Mesodermal cell (in vitro differentiated cells): ENCODE results near the gene ADPRS.

Experiments used
- H3K27ac ChIP-seq: 2 replicates; pipeline ENCODE4 v1.7.0; 2013; ENCODE audit warnings: mild to moderate bottlenecking, low read depth, low read length, moderate library complexity; ENCODE audit not compliant: severe bottlenecking
- H3K36me3 ChIP-seq: 2 replicates; pipeline ENCODE4 v1.7.1; 2013; ENCODE audit warnings: mild to moderate bottlenecking, low read length, moderate library complexity; ENCODE audit not compliant: control insufficient read depth, insufficient read depth
- H3K4me1 ChIP-seq: one replicate; pipeline ENCODE4 v1.7.1; 2013; ENCODE audit warnings: mild to moderate bottlenecking, low read length; ENCODE audit not compliant: insufficient read depth, control insufficient read depth, poor library complexity, severe bottlenecking
- H3K4me3 ChIP-seq: 2 replicates; pipeline ENCODE4 v1.7.0; 2013; ENCODE audit warnings: low read length, control low read depth, mild to moderate bottlenecking; ENCODE audit not compliant: insufficient read depth, poor library complexity, severe bottlenecking; ENCODE audit errors: extremely low read depth
- H3K9me3 ChIP-seq: 2 replicates; pipeline ENCODE4 v1.7.1; 2013; ENCODE audit warnings: mild to moderate bottlenecking, low read length, moderate library complexity; ENCODE audit not compliant: control insufficient read depth
- WGBS, 2 experiments: methylation state at CpG; one replicate each; pipeline ENCODE4 v1.1.5; 2013; ENCODE audit warnings: missing lambda C conversion rate in 2 of 2; ENCODE audit not compliant: insufficient coverage in 2 of 2; 5-methylcytosine and 5-hydroxymethylcytosine counted together

The ADPRS gene

DNA sequence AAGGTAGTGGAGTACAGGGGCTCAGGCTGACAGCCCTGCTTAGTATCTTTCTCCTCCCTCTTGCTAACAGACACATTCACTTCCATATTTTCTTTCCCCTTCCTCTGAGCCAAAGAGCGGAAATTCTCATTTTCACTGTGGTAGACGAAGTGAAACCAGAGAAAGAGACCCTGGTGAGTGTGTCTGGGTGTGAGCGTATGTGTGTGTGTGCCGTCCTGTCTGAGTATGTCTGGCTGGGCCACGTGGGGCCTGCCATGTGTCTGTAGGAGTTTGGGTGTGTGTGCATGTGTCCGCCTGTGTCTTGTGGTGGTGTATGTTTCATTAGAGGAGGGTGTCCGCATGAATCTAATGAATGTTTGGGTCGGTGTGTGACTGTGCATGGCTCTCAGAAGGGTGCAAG, 34.7 kb downstream of the ADPRS start:
- no peak overlapping the region for H3K27ac ChIP-seq
- WGBS, 2 experiments: 81 to 100% methylated on average over 3 to 6 of the region's 8 CpGs
- H3K4me3 ChIP-seq: no peak overlapping the region
- H3K4me1 ChIP-seq: no peaks in the 10 kb centered on the region
- H3K9me3 ChIP-seq: no peaks in the 10 kb centered on the region
- no peaks in the 10 kb centered on the region for H3K36me3 ChIP-seq

DNA sequence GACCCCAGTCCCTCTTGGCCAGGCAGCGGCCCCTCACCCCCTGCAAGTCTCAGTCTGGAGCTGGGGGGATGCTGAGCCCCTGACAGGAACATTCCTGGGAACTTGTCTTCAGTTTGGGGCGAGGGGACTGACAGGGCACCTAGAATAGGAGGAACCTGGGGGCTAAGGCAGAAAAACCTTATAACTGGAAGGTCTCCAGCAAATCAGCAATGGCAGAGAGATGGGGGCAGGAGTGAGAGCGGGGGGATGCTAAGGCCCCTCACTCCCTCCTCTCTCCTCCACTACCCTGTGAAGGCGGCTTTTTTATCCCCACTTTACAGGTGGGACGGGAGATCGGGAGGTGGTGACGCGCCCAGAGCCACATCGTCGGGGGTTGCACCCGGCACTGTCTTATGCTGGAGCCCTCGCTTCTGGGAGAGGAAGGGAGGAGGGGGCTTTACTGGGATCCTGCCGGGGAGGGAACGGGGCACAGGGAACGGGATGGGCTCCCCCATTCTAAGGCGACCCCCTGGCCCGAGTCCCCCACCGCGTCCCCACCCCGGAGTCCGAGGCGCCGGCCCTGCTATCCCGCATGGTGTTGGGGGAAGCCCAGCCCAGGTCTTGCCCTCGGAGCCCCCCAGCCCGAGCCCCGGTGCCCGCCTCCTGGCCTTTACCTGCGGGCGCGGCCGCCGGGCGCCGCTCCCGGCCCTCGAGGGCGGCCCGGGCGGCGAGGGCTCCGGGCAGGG, 35.9 kb downstream of the ADPRS start:
- Histone ChIP-seq H3K36me3 (no peaks in the 10 kb centered on the region), H3K9me3 (no peaks in the 10 kb centered on the region), H3K4me1 (no peaks in the 10 kb centered on the region), H3K4me3 (no peak overlapping the region), H3K27ac (no peak overlapping the region)
- WGBS, 2 experiments: 16 to 21% methylated on average over 28 to 30 of the region's 42 CpGs

DNA sequence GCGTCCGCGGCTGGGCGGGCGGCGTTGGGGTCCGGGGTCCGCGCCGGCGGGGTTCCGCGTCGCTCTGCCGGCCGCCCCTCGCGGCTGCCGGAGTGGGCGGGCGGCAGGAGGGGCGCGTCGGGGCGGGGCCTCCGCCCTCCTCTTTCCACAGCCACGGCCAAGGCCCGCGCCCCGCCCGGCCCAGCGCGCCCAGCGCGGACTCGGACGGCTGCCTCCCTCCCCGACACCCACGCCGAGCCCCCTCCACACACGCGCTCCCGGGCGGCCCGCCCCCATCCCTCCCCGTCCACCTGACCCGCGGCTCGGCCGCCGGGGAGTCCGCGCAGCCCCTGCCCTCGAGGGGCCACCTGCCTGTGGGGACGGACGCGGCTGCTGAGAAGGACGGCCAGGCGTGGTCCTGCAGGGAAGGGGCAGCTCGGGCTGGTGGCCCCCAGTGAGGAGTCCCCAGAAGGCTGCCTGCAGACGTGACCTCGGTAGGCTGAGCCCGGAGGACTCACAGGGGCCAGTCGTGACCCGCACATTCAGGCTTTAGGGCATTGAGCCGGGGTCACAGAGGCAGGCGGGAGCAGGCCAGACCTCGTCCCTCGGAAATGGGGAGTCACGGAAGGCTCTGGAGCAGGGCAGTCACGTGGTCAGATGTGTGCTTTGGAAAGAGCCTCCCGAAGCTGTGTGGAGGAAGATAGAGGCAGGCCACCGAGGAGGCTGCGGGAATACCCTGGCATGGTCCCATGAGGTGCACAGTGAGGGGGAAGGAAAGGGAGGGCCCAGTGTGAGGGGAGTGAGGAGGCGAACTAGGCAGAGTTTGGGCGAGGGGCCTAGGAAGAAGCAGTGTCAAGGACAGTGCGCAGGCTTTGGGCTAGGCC, 36.7 kb downstream of the ADPRS start, which contains the start of gene COL8A2:
COL8A2 (minus strand) TSS at position 94 of the 863 bp plus-strand sequence. CDS start 24,980 bp downstream, outside the sequence.
- H3K27ac ChIP-seq: no peak within 1 kb of the TSS

DNA sequence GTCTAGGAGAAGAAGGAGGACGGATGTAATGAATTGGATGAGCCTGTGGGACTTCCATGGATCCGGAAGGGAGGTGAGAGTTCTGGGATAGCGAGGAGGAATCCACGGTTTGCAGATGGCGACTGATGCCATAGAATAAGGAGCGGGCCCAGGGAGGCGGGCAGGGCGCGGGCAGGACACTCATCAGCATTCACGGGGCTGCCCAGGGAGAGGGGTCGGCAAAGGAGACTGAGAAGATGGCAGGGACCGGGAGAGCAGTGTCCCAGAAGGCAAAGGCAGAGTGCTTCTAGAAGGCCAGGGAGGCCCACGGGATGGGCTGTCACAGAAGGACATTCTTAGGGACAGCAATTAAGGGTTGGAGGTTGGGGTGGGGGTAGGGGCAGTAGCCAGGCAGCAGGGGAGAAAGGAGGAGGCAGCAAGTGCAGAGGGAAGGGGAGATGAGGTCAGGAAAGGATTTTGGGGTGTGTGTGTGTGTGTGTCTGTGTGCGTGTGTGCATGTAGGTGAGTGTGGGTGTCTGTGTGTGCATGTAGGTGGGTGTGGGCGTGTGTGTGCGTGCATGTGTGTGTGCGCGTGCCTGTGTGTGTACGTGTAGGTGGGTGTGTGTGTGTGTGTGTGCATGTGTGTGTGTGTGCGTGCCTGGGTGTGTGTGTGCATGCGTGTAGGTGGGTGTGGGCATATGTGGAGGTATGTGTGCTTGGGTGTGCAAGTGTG, 37.5 kb downstream of the ADPRS start:
- Histone ChIP-seq H3K4me3 (no peak overlapping the region), H3K27ac (no peak overlapping the region), H3K36me3 (no peaks in the 10 kb centered on the region), H3K9me3 (no peaks in the 10 kb centered on the region), H3K4me1 (no peaks in the 10 kb centered on the region)
- WGBS, 2 experiments: 75 to 80% methylated on average over 18 to 21 of the region's 21 CpGs

More for the DNA sequence above, 36.7 kb downstream of the ADPRS start, which contains the start of gene COL8A2:
- H3K9me3 ChIP-seq: no peaks in the 10 kb centered on the region
- peak within 1 kb of the TSS; percentile 16 for H3K4me3 ChIP-seq
- H3K36me3 ChIP-seq: no peaks in the 10 kb centered on the region
- WGBS, 2 experiments: 28 to 49% methylated on average over 31 to 54 of the region's 77 CpGs
- H3K4me1 ChIP-seq: no peaks in the 10 kb centered on the region

DNA sequence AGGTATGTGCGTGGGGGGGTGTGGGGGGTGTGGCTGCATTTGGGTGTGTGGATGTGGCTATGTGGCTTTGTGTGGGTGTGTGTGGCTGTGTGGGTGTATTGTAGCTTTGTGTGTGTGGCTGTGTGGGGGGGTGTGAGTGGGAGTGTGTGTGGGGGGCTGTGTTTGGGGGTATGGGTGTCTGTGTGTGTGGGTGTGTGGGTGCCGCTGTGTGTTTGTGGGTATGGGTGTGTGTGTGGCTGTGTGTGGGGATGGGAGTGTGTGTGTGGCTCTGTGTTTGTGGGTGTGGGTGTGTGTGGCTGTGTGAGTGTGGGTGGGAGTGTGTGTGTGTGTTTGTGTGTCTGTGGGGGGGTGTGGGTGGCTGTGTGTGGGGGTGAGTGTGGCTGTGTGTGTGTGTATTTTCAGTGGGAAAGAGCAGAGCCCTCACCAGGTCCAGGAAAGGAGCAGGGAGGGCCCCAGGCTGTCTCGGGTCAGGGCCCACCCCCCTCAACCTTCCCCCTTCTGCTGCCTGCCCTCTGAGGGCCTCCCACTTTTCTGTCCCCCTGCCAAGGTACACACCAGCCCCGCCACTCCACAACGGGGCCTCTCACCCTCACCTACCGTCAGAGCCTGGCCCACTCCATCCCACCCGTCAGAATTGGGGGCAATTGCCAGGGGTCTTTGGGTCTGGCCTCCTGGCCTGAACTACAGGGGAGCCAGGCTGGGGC, 38.3 kb downstream of the ADPRS start:
- 93 to 100% methylated on average over 2 to 4 of the region's 7 CpGs for WGBS, 2 experiments

GRCh38 chr1:36128126-36128904, 39.6 kb downstream of the ADPRS start:
- H3K9me3 ChIP-seq: no peaks in the 10 kb centered on the region
- WGBS, 2 experiments: 87 to 93% methylated on average over 10 of the region's 11 CpGs
- H3K4me3 ChIP-seq: no peak overlapping the region
- no peaks in the 10 kb centered on the region for H3K4me1 ChIP-seq
- no peaks in the 10 kb centered on the region for H3K36me3 ChIP-seq
- no peak overlapping the region for H3K27ac ChIP-seq

More for the DNA sequence above, 38.3 kb downstream of the ADPRS start:
- Histone ChIP-seq H3K4me1 (no peaks in the 10 kb centered on the region), H3K36me3 (no peaks in the 10 kb centered on the region), H3K4me3 (no peak overlapping the region), H3K27ac (no peak overlapping the region), H3K9me3 (no peaks in the 10 kb centered on the region)

GRCh38 chr1:36128905-36129206, 40.2 kb downstream of the ADPRS start:
- 91 to 93% methylated on average over 3 of the region's 3 CpGs for WGBS, 2 experiments
- Histone ChIP-seq H3K36me3 (no peaks in the 10 kb centered on the region), H3K27ac (no peak overlapping the region), H3K9me3 (no peaks in the 10 kb centered on the region), H3K4me3 (no peak overlapping the region), H3K4me1 (peaks cover 5% of the 10 kb centered on the region)

DNA sequence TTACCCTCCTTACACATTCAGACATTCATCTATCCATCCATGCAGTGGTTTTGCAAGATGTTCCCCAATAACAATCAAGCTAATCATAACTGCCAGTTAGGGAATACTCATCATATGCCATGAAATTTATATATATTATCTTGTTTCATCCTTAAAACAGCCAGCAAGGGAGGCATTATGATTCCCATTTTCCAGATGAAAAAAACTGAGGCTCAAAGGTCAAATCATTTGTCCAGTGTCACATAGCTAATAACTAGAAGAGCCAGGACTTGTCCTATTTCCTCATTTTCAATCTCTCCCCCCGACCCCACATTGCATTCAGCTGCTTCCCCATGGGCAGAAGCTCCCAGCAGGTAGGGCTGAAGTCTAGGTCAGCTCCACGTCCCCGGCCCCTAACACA, 43.3 kb downstream of the ADPRS start:
- Histone ChIP-seq H3K36me3 (peaks cover 12% of the 10 kb centered on the region), H3K9me3 (no peaks in the 10 kb centered on the region), H3K27ac (no peak overlapping the region), H3K4me3 (no peak overlapping the region), H3K4me1 (peaks cover 30% of the 10 kb centered on the region)
- 89 to 93% methylated on average over 3 of the region's 3 CpGs for WGBS, 2 experiments

DNA sequence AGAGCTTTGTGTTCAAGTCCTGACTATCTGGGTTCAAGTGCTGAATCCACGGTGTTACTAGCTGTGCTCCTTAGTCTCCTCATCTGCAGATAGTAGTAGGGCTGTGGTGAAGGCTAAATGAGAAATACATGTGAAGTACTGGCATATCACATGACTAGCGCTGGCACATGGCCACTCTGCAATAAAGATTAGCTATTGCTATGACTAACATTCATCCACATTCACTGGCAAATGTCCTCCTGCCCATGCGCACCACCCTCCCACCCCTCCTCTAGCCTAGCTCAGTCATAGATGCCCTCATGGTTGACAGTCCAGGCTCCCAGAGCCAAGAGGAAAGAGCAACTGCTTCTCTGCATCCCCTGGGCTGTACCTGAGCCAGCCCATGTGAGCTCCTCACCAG, 44.8 kb downstream of the ADPRS start:
- no peak overlapping the region for H3K27ac ChIP-seq
- H3K9me3 ChIP-seq: no peaks in the 10 kb centered on the region
- H3K4me1 ChIP-seq: peaks cover 30% of the 10 kb centered on the region
- 80 to 84% methylated on average over 1 to 3 of the region's 3 CpGs for WGBS, 2 experiments
- H3K4me3 ChIP-seq: no peak overlapping the region
- H3K36me3 ChIP-seq: peaks cover 25% of the 10 kb centered on the region
